ENCODE measurements around the gene FAM25A. TPM values are rescaled to one million over a fixed set of nuclear protein-coding genes. Genes with fewer than 3 reads are reported as not detected.
"Not testable (repeated sequence)": the region's sequence is repeated elsewhere in the genome, so short reads cannot be mapped to it uniquely, and the experiment has no call there.

Gene FAM25A
- total RNA-seq = not detected

DNA sequence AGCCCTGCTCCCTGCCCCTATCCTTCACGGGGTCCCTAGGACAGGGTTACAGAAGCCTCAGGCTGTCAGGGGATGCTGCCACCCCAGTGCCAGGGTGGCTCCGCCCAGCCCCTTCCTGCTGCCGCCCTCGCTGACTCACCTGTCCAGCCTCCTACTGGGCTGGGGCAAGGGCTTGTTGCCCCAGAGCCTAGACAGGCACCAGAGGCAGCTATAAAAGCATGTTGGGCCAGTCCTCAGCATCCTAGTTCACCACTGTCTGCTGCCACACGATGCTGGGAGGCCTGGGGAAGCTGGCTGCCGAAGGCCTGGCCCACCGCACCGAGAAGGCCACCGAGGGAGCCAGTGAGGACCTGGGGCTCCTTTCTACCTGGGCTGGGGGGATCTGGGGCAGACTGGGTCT is at the start of gene FAM25A:
Gene FAM25A, plus strand, starts transcription at position 239 of the 400 bp plus-strand sequence. Its CDS starts 31 bp downstream, at position 270.
- not testable (repeated sequence) for FAIRE-seq; DNase-seq (ENCODE audit: low spot score in 2 of 2)

DNA sequence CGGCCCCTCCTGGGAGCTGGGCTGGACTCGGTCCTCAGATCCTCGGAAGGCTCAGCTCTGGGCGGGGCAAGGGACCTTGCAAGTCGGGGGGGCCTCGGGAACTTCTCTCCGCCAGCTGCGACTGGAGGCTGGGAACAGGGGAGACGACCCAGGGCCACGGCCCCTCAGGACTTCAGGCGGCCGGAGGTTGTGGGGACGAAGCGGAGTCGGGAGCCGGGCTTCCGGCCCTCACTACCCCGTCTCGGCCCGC is 49.2 kb upstream of the FAM25A start:
- FAIRE-seq (no peak), DNase-seq (ENCODE audit: low spot score in 2 of 2) (no peak)

DNA sequence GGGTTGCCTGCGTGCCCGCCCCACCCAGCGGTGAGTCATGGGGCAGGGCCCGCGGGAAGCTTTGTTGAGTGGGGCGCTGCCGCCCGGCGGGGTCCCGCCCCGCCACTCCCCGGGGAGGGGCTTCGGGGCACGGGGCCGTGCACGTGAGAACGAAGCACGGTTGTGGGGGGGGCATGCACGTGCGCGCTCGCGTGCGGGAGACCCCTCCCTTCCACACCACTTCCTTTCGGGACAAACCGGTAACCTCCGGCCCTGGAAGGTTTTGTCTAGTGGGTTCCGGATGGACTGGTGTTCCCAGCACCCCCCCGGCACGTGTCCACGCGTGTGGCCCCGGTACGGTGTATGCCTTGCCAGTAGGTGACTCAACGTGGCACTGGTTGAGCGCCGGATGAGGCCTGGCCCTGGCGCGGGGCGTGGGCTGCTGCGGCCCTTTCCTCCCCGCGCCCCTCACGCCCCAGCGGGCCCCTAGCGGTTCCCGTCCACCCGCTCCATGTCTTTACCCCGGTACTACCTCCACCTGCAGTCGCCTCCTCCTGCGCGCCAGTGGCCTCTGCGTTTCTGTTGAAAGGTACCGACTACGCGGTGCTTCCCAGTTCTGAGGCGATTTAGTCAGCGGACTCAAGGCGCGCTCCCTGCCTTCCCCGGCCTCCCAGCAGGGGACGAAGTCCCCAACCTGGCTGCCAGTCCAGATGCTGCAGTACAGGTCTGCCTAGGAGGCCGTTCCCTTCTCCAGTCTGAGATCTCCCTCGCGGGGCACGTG is 48.7 kb upstream of the FAM25A start:
- DNase-seq (ENCODE audit: low spot score in 2 of 2) = peak; percentile 70 to 89
- no peak for FAIRE-seq

GRCh38 chr10:86972613-86973380 is 47.3 kb upstream of the FAM25A start:
- FAIRE-seq = no peak

DNA sequence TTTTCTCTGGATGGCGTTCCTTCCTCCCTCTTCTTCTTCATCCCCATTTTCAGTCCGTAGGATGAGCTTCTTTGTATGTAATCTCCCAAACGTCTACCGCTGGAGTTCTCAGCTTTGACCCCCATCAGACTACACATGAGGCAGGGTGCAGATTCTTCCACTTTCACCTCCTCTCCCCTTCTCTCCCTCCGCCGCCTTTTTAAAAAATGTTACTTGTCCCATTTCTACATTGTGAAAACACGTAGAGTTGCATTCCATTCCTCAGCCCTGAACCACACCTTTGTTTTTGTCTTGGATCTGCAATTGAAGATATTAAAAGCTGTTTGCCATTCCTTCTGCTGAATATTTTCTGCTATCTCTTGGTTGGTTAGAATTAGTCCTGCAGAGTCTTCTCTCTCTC is 45.6 kb upstream of the FAM25A start:
- FAIRE-seq (no peak), DNase-seq (ENCODE audit: low spot score in 2 of 2) (no peak)

More at GRCh38 chr10:86972613-86973380, 47.3 kb upstream of the FAM25A start:
- DNase-seq (ENCODE audit: low spot score in 2 of 2) = no peak

- DNase-seq (ENCODE audit: low spot score in 2 of 2) = no peak
Measured at GRCh38 chr10:86976362-86977056, 43.6 kb upstream of the FAM25A start.

DNA sequence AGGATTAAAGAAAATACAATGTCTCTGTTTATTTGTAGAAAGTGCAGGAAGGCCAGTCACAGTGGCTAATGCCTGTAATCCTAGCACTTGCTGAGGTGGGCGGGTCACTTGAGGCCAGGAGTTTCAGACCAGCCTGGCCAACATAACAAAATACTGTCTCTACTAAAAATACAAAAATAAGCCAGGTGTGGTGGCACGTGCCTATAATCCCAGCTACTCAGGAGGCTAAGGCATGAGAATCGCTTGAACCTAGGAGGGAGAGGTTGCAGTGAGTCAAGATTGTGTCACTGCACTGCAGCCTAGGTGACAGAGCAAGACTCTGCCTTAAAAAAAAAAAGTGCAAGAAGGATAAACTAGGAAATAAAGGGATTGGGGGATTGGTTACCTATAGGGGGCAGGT is 41.6 kb upstream of the FAM25A start:
- FAIRE-seq; DNase-seq (ENCODE audit: low spot score in 2 of 2): not testable (repeated sequence)

More at GRCh38 chr10:86976362-86977056, 43.6 kb upstream of the FAM25A start:
- no peak for FAIRE-seq

- FAIRE-seq (no peak), DNase-seq (ENCODE audit: low spot score in 2 of 2) (no peak)
Measured at GRCh38 chr10:86979296-86979818, 40.7 kb upstream of the FAM25A start.

DNA sequence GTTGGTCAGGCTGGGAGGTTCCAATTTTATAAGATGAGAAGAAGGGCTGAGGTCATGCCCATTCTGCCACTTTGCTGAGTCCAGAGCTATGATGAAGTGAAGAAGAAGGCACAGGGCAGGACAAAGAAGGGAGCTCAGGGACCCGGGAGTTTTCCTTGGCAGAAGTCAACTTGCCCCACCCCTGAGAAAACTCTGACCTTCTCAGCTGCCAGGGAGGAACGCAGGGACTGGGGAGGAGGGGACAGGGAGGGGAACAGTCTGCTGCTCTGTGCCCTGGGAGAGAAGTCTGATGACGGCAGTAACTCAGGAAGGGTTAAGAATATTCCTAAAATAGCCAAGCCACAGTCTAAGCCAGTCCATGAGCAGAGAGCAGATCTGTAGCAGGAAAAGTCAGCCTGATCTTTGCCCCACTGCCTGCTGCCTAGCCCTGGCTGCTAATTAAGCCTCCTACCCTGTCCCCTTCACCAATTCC is 40.1 kb upstream of the FAM25A start:
- no peak for DNase-seq (ENCODE audit: low spot score in 2 of 2)
- no peak for FAIRE-seq

GRCh38 chr10:86981020-86981419 is 39.1 kb upstream of the FAM25A start:
- DNase-seq (ENCODE audit: low spot score in 2 of 2); FAIRE-seq: not testable (repeated sequence)

DNA sequence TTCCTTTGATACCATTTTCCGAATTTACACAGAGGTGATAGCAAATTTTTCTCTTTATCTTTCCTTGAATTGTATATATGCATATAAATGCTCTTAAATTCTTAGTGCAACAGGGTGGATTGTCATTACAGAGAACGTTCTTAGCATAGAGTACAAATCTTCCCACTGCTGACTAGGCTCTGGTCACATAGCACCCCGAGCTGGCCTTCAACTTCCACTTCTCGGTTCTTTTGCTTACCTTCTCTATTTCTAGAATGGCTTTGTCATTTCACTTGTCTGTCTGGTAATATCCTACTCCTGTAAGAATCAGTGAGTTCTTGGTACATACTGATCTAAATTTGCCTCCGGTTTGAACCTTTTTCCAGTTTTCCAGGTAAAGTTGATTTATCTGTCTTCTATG is 38.4 kb upstream of the FAM25A start:
- DNase-seq (ENCODE audit: low spot score in 2 of 2) (no peak), FAIRE-seq (no peak)

GRCh38 chr10:86984498-86984897 is 35.6 kb upstream of the FAM25A start:
- not testable (repeated sequence) for DNase-seq (ENCODE audit: low spot score in 2 of 2); FAIRE-seq

DNA sequence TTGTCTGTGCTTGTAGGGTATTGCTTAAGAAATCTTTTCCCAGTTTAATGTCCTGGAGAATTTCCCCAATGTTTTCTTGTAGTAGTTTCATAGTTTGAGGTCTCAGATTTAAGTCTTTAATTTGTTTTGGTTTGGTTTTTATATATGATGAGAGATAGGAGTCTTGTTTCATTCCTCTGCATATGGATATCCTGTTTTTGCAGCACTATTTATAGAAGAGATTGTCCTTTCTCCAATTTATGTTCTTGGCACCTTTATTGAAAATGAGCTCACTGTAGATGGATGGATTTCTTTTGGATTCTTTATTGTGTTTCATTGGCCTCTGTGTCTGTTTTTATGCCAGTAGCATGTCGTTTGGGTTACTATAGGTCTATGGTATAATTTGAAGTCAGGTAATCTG is 31.6 kb upstream of the FAM25A start:
- no peak for DNase-seq (ENCODE audit: low spot score in 2 of 2)
- FAIRE-seq = no peak

DNA sequence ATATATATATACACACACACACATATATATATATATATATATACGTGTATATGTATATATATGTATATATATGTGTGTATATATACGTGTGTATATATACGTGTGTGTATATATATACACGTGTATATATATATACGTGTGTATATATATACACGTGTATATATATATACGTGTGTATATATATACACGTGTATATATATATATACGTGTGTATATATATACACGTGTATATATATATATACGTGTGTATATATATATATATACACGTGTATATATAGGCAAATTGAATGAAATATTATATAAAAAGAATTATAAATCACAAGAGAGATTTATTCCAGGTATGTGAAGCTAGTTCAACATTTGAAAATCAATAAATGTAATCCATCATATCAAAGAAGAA is 28.7 kb upstream of the FAM25A start:
- peak; percentile 97 for FAIRE-seq
- DNase-seq (ENCODE audit: low spot score in 2 of 2) = not testable (repeated sequence)

DNA sequence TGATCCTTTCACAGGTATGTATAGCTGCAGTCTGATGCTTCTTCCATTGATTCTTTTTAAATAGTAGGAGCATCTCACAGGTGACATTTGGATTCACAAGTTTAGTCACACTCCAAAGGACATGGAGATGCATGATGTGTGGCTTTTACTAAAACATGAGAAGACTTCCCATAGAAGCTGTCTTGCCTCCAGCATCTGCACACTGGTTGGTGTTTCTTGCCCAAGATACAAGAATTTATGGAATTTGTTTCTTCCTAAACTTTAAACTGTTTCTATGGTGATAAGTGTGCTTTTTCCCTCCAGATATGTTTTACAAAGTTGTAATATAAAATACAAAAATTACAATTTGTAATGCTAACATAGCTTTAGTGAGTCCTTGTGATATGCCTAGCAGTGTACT is 27.6 kb upstream of the FAM25A start:
- DNase-seq (ENCODE audit: low spot score in 2 of 2) = no peak

DNA sequence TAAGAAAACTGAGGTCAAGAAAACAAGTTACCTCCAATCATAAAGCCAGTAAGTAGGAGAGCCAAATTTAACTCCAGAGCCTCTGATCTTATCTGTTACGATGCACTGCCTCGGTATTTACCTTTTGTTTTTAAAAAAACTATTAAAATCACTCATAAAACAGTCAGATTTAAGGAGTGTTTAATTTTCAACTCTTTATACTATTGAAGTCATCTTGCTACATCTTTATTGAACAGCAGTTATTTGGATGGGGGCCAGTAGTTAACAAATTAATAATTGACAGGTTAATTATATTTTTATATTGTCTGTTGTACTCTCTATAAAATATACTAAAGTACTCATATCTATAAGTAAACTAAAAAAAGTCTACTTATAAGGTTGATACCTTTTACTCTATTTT is 27.2 kb upstream of the FAM25A start:
- no peak for FAIRE-seq
- no peak for DNase-seq (ENCODE audit: low spot score in 2 of 2)

More for the DNA sequence above, 27.6 kb upstream of the FAM25A start:
- FAIRE-seq = no peak

DNA sequence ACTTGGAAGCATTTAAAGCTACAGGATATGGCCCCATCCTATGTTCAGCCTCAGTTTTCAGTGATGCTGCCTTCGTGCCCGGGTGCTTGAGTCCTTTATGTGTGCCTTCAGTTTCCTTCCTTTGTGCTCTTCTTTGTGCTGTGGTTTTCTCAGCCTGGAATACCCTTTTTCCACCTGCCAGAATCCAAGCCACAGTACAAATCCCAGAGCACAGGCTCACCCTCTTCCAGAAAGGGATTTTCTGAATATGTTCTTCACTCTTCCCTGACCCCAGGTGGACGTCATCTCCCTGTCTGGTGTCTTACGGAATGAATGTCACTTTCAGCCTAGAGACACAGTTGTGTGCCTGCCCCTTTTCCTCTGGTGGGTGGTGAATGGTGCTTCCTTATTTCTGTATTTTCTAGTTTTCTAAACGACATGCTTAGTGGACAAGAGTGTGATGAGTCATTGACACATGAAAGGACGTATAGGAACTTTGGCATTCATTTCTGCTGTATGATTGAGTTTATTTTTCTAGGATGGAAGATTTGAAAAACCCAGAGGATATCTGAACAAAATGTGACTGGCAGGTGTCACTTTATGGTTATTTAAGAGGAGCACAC is 20.2 kb upstream of the FAM25A start:
- FAIRE-seq = not testable (repeated sequence)

GRCh38 chr10:87000491-87000890 is 19.6 kb upstream of the FAM25A start:
- FAIRE-seq = no peak
- DNase-seq (ENCODE audit: low spot score in 2 of 2) = no peak

More for the DNA sequence above, 20.2 kb upstream of the FAM25A start:
- DNase-seq (ENCODE audit: low spot score in 2 of 2) = not testable (repeated sequence)

DNA sequence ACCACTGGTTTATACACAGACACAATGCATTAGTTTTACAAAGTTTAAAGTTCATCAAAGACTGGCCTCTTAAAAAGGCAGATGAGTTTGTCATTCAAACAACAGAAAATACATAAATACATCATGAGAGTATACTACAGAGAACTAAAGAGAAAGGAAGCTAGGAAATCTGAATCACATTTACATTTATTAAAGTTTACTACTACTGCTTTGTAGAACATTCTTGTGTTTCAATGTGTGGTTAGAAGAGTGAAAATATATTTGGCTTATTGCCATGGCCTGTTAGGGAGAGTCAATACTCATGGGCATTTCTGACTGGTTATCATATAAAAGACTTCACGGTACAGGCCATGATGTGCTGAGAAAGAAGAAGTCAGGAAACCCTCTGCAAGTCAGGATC is 13.0 kb upstream of the FAM25A start:
- DNase-seq (ENCODE audit: low spot score in 2 of 2); FAIRE-seq: not testable (repeated sequence)

DNA sequence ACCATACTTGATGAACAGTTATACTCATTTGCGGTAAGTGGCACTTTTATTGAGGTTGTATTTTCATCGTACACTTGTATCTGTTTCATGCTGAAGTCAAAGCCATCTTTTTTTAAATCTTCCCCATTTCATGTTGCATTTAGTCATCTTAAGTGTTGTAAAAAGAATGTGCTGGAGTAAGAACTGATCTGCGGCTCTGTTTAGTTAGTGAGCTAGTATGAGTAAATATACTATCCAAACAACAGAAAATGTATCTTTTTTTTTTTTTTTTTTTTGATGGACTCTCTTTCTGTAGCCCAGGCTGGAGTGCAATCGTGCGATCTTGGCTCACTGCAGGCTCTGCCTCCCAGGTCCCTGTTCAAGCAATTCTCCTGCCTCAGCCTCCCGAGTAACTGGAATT is 12.4 kb upstream of the FAM25A start:
- DNase-seq (ENCODE audit: low spot score in 2 of 2); FAIRE-seq: not testable (repeated sequence)
